Camera-type eye (tissue), 1 donor: ENCODE data around the gene ODAD3. TPM values are rescaled to one million over a fixed set of nuclear protein-coding genes. Genes with fewer than 3 reads are reported as not detected.

ENCODE experiments used
- total RNA-seq: library from RNA; depleted of rRNA; stranded (reverse); fragments of >200 nt; gene quantifications from one replicate; pipeline ENCODE4 v1.2.3, GENCODE V29; 2014

ODAD3 gene
- total RNA-seq = 0.27 TPM

GRCh38 chr19:11435057-11435832 is at the start of gene ODAD3, which contains the start of gene PRKCSH:
Gene ODAD3 (minus strand): TSS chr19:11435121. CDS start chr19:11435016, 105 bp downstream.
Gene PRKCSH (plus strand): TSS chr19:11435635. CDS start chr19:11436118, 483 bp downstream.

GRCh38 chr19:11480715-11481533 is 46.0 kb upstream of the ODAD3 start, which contains the start of gene ELAVL3:
Gene ELAVL3 (minus strand): TSS chr19:11481046. CDS start chr19:11480608, 438 bp downstream.

GRCh38 chr19:11418549-11419506 is 16.1 kb downstream of the ODAD3 start, which contains the start of gene RGL3:
Gene RGL3 (minus strand): TSS chr19:11419314. CDS start chr19:11419278, 36 bp downstream.

GRCh38 chr19:11374433-11375142 is 60.3 kb downstream of the ODAD3 start, which contains the start of gene SWSAP1:
Gene SWSAP1 (plus strand): TSS chr19:11374666. CDS start chr19:11374681, 15 bp downstream.

Other genes with a start within 250 kb of the ODAD3 start
- gene KANK2, start 237.6 kb downstream of the ODAD3 start, total RNA-seq = 190 TPM
- 1.4 TPM for gene ANGPTL8, start 195.5 kb downstream of the ODAD3 start, total RNA-seq
- gene DOCK6, start 172.6 kb downstream of the ODAD3 start, total RNA-seq = 44.9 TPM
- not detected for gene TSPAN16, start 139.0 kb downstream of the ODAD3 start, total RNA-seq
- 17.7 TPM for gene RAB3D, start 95.5 kb downstream of the ODAD3 start, total RNA-seq
- 83.0 TPM for gene TMEM205, start 88.9 kb downstream of the ODAD3 start, total RNA-seq
- gene CCDC159, start 88.6 kb downstream of the ODAD3 start, total RNA-seq = 55.9 TPM
- 16.8 TPM for gene PLPPR2, start 79.7 kb downstream of the ODAD3 start, total RNA-seq
- gene SWSAP1, start 60.5 kb downstream of the ODAD3 start, total RNA-seq = 1.5 TPM
- gene EPOR, start 50.8 kb downstream of the ODAD3 start, total RNA-seq = 3.4 TPM
- gene RGL3, start 15.8 kb downstream of the ODAD3 start, total RNA-seq = 2.5 TPM
- 110 TPM for gene PRKCSH, start 514 bp upstream of the ODAD3 start, total RNA-seq
- 38.3 TPM for gene ELAVL3, start 45.9 kb upstream of the ODAD3 start, total RNA-seq
- 12.9 TPM for gene ZNF653, start 70.7 kb upstream of the ODAD3 start, total RNA-seq
- 43.5 TPM for gene ECSIT, start 94.0 kb upstream of the ODAD3 start, total RNA-seq
- gene CNN1, start 103.7 kb upstream of the ODAD3 start, total RNA-seq = 43.3 TPM
- gene ELOF1, start 124.1 kb upstream of the ODAD3 start, total RNA-seq = 23.4 TPM
- 16.7 TPM for gene ACP5, start 142.5 kb upstream of the ODAD3 start, total RNA-seq
- 56.4 TPM for gene ZNF627, start 162.4 kb upstream of the ODAD3 start, total RNA-seq